ELR (cell line): ENCODE results near the gene CRYBG2.

Experiments used
- DNase-seq: peaks from one replicate; pipeline ENCODE4 v3.0.0-alpha.2; 2015; ENCODE audit warnings: low read depth

The CRYBG2 gene

GRCh38 chr1:26281091-26281958 is 72.6 kb downstream of the CRYBG2 start:
- DNase-seq, result peak; percentile 36

GRCh38 chr1:26280333-26281042 is 73.4 kb downstream of the CRYBG2 start:
- peak; percentile 80 for DNase-seq

GRCh38 chr1:26279456-26280332 is 74.2 kb downstream of the CRYBG2 start, which contains the start of gene SH3BGRL3:
SH3BGRL3 (plus strand) TSS chr1:26280086; CDS start chr1:26280156, 70 bp downstream.
- DNase-seq, result peak; percentile 84

DNA sequence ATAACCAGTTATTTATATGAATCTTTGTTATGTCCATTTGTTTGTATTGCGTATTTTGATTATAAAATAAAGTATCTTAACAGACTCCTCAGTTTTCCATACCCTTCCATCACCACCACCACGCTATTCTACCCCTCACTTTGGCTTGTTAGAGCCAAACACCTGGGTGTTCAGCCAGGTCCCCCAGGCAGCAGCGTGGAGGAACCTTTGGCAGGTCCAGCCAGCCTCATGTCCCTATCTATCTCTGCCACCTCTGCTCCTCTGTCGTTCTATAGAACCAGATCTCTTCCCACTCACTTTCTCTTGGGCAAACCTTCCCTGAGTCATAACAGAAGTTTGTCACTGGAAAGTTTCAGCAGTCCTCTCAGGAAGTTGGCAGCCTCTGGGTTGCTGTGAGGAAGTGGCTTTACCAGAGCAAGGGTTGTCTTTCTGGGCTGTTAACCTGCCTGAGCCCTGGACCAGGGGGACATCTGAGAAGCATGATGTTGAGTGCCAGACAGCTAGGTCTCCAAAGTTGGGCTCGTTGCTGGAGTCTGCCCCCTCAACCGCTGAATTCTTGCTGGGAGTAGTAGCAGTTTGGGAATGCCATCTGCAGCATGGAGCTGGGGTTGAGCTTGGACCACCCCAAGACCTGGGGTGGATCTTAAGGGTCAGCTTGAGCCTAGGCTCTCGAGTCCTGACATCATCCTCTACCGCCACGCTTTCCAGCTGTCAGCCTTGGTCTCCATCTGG is 75.0 kb downstream of the CRYBG2 start:
- peak; percentile 82 for DNase-seq

DNA sequence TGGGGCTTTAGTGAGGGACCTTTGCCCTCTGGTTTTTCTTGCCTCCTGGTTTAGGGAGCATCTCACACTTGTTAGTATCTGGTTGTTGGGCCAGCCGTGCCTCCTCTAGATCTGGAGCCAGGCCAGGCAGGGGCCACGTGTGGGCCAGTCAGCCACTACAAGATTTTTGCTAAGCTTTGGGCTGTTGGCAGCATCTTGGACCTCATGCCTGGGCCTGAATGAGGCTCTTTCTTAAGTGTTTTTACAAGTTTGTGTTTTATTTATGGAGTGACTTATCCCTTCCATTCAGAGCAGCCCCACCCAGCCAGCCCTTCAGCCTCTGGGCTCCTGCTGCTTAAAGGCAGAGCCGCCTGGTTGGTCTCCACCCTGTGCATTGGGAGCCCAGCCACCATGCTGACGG is 75.6 kb downstream of the CRYBG2 start:
- peak; percentile 47 for DNase-seq

DNA sequence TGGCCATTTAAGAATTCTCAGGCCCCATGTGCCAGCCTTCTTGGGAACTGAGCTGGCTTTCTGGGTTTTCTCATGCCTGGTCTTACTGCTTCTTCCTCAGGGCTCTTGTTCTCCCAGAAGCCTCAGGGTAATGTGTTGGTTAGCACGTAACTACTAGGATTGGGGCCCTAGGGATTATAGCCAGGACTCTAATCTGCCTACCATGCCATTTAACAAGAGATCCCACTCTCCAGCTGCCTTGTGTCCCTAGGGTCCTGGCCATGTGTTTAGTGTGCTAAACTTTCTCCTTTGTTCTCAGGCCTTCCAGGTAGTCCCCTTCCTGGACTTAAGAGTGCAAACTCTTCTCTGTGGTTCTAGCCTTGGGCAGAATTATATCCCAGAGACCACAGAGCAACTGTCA is 76.2 kb downstream of the CRYBG2 start:
- no peak for DNase-seq

- no peak for DNase-seq
Observed at GRCh38 chr1:26277261-26277661, 76.7 kb downstream of the CRYBG2 start.

DNA sequence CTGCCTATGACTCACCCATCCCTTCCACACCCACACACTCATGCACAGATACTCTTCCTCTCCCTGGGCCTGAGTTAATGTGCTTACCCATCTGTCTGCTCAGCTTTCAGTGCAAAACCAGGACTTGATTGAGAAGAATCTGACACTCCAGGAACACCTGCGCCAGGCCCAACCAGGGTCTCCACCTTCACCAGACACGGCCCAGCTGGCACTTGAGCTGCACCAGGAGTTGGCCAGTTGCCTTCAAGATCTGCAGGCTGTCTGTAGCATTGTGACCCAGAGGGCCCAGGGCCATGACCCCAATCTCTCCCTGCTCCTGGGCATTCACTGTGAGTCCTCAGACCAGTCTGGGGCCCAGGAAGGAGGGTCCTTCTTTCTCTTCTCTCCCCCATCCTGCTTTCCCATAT is 77.5 kb downstream of the CRYBG2 start:
- DNase-seq, result no peak

GRCh38 chr1:26275580-26276431 is 78.1 kb downstream of the CRYBG2 start:
- DNase-seq, result peak; percentile 94

DNA sequence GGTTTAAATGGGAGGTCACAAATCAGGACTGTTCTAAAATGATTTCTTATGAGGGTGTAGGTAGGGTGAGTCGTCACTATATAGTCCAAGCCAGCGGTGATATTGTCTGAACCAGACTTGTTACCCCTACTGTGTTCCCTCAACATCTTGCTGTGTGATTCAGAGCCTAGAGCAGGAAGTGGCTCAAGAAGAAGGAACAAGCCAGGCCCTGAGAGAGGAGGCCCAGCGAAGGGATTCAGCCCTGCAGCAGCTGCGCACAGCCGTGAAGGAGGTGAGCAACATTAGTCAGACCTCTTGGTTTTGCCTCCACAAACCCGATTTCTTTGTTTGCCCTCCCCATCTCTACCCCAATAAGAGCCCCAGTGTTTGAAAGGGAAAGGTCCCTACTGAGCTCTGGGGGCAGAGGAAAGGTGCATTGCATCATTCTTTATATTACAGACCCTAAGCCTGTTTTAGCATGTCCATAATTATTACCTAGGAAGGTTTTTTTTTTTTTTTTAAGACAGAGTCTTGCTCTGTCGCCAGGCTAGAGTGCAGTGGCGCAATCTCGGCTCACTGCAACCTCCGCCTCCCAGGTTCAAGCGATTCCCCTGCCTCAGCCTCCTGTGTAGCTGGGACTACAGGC is 79.0 kb downstream of the CRYBG2 start:
- peak; percentile 85 for DNase-seq
